ENCODE results near the gene UBE2D4.

DNA sequence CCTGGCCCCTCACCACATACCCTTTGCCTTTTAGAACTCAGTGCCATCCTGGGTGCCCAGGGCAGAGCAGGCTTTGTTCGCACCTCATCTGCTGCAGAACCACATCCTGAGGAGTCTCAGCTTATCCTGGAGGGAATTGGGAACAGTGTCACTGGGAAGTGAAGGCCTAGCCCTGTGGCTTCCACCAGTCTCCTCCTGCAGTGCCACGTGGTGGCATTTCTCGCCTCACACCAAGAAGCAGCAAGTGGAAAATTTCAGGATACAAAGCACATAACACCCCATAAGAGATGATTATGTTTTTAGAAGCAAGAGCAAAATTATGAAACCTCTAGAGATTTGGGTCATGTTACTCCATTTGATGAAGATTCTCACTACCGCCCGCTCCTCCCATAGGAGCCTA is 26.8 kb downstream of the UBE2D4 start:
- TF ChIP-seq, protein P1, sequence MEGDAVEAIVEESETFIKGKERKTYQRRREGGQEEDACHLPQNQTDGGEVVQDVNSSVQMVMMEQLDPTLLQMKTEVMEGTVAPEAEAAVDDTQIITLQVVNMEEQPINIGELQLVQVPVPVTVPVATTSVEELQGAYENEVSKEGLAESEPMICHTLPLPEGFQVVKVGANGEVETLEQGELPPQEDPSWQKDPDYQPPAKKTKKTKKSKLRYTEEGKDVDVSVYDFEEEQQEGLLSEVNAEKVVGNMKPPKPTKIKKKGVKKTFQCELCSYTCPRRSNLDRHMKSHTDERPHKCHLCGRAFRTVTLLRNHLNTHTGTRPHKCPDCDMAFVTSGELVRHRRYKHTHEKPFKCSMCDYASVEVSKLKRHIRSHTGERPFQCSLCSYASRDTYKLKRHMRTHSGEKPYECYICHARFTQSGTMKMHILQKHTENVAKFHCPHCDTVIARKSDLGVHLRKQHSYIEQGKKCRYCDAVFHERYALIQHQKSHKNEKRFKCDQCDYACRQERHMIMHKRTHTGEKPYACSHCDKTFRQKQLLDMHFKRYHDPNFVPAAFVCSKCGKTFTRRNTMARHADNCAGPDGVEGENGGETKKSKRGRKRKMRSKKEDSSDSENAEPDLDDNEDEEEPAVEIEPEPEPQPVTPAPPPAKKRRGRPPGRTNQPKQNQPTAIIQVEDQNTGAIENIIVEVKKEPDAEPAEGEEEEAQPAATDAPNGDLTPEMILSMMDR (IDR thresholded peaks at IDR 0.05) = no peak
- no peak for TF ChIP-seq POLR2AphosphoS5 (IDR thresholded peaks at IDR 0.05)
- TF ChIP-seq POLR2A (IDR thresholded peaks at IDR 0.05) = no peak

Measured in breast epithelium (tissue), 3 donors.